GM12878 (cell line): ENCODE measurements around the gene MS4A14. TPM values are rescaled to one million over a fixed set of nuclear protein-coding genes. Genes with fewer than 3 reads are reported as not detected.

Experiments used
- CBX5 ChIP-seq: sonication (generic); IDR thresholded peaks from 2 replicates; pipeline ENCODE4 v1.6.1; 2016; ENCODE audit warnings: low read depth, moderate library complexity, mild to moderate bottlenecking, inconsistent platforms
- MYB ChIP-seq: fragments of 150-350 bp; IDR thresholded peaks from 2 replicates; pipeline ENCODE4 v1.6.1; 2014; ENCODE audit warnings: mild to moderate bottlenecking, low read depth, low read length, borderline replicate concordance
- SMC3 ChIP-seq: IDR thresholded peaks from 2 replicates; pipeline ENCODE4 v1.6.1; 2011; ENCODE audit warnings: low read length, improper control_type of control experiment, borderline replicate concordance
- TCF3 ChIP-seq: IDR thresholded peaks from 2 replicates; pipeline ENCODE4 v1.6.1; 2012; ENCODE audit warnings: low read depth, mild to moderate bottlenecking, low read length, borderline replicate concordance; ENCODE audit not compliant: insufficient read depth
- ZNF217 ChIP-seq: fragments of 450-650 bp; IDR thresholded peaks from 2 replicates; pipeline ENCODE4 v1.6.1; 2017; ENCODE audit warnings: antibody characterized with exemption, mild to moderate bottlenecking
- ZNF24 ChIP-seq: fragments of 450-650 bp; IDR thresholded peaks from 2 replicates; pipeline ENCODE4 v1.6.1; 2017; ENCODE audit warnings: antibody characterized with exemption, mild to moderate bottlenecking
- polyA plus RNA-seq, 11 experiments: library from polyadenylated mRNA; depleted of rRNA in 4 of 11; unstranded in 6 of 11; stranded (reverse) in 5 of 11; fragments of >200 nt; fragmentation: Nextera tagmentation in 4 of 11; fragmentation: Illumina TruSeq in 1 of 11; extraction: Ambion mirVana in 4 of 11; extraction: Trizol in 1 of 11; gene quantifications; 1 replicate in 1 of 11; 2 replicates in 10 of 11; pipeline versions ENCODE4 v1.2.1 to v1.2.3, GENCODE V29; 2011 to 2016; ENCODE audit warnings: inconsistent platforms in 2 of 11, missing spikeins in 2 of 11, low read depth in 1 of 11
- total RNA-seq, 4 experiments: library from RNA; depleted of rRNA in 3 of 4; stranded (reverse); fragments of >200 nt in 3 of 4; fragmentation: Illumina TruSeq in 1 of 4; extraction: Trizol in 1 of 4; gene quantifications; 2 replicates each; pipeline versions ENCODE4 v1.2.1 to v1.2.3, GENCODE V29; 2013 to 2021
- TF ChIP-seq, protein P1 (sequence below): IDR thresholded peaks from 2 replicates; pipeline ENCODE4 v1.6.1; 2011; ENCODE audit warnings: mild to moderate bottlenecking, low read depth, low read length, moderate library complexity; ENCODE audit not compliant: insufficient replicate concordance
- TF ChIP-seq, protein P2 (sequence below): IDR thresholded peaks from 2 replicates; pipeline ENCODE4 v1.6.1; 2012; ENCODE audit warnings: improper control_type of control experiment, low read depth, low read length; ENCODE audit not compliant: insufficient replicate concordance

The MS4A14 gene
- total and polyA plus RNA-seq, 10 of the 15 experiments (the other 5 are each of a cell fraction or from before 2014, with no cell fraction given): 0.13 to 1.0 (median 0.63) TPM; not detected in 1

DNA sequence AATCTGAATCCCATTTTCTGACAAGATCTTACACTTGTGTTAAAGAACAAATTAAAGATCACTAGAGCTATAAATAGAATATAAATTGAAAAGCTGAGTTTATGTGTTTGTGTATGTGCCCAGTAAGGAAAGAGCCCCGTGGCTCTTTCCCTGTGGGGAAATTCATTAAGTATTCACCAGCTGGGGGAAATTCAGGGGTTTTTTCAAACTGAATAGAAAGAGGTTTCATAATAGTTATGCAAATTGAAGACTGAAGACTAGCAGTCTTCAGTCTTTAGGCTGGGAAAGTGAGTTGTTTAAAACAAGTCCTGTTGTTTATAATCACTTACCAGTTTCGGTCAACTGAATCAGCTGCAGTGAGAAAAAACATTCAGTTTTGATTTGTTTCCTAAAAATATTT lies 29.2 kb upstream of the MS4A14 start (continued):
- TF ChIP-seq, protein P1, sequence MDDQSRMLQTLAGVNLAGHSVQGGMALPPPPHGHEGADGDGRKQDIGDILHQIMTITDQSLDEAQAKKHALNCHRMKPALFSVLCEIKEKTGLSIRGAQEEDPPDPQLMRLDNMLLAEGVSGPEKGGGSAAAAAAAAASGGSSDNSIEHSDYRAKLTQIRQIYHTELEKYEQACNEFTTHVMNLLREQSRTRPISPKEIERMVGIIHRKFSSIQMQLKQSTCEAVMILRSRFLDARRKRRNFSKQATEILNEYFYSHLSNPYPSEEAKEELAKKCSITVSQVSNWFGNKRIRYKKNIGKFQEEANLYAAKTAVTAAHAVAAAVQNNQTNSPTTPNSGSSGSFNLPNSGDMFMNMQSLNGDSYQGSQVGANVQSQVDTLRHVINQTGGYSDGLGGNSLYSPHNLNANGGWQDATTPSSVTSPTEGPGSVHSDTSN: peak; percentile 21
- TF ChIP-seq, protein P2, sequence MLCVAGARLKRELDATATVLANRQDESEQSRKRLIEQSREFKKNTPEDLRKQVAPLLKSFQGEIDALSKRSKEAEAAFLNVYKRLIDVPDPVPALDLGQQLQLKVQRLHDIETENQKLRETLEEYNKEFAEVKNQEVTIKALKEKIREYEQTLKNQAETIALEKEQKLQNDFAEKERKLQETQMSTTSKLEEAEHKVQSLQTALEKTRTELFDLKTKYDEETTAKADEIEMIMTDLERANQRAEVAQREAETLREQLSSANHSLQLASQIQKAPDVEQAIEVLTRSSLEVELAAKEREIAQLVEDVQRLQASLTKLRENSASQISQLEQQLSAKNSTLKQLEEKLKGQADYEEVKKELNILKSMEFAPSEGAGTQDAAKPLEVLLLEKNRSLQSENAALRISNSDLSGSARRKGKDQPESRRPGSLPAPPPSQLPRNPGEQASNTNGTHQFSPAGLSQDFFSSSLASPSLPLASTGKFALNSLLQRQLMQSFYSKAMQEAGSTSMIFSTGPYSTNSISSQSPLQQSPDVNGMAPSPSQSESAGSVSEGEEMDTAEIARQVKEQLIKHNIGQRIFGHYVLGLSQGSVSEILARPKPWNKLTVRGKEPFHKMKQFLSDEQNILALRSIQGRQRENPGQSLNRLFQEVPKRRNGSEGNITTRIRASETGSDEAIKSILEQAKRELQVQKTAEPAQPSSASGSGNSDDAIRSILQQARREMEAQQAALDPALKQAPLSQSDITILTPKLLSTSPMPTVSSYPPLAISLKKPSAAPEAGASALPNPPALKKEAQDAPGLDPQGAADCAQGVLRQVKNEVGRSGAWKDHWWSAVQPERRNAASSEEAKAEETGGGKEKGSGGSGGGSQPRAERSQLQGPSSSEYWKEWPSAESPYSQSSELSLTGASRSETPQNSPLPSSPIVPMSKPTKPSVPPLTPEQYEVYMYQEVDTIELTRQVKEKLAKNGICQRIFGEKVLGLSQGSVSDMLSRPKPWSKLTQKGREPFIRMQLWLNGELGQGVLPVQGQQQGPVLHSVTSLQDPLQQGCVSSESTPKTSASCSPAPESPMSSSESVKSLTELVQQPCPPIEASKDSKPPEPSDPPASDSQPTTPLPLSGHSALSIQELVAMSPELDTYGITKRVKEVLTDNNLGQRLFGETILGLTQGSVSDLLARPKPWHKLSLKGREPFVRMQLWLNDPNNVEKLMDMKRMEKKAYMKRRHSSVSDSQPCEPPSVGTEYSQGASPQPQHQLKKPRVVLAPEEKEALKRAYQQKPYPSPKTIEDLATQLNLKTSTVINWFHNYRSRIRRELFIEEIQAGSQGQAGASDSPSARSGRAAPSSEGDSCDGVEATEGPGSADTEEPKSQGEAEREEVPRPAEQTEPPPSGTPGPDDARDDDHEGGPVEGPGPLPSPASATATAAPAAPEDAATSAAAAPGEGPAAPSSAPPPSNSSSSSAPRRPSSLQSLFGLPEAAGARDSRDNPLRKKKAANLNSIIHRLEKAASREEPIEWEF: peak; percentile 92
- TF ChIP-seq ZNF217 (peak; percentile 96), MYB (peak; percentile 92), TCF3 (peak; percentile 36; the same call in 1 of the 2 replicates), CBX5 (peak; percentile 96), ZNF24 (peak; percentile 67; the same call in 1 of the 2 replicates), SMC3 (no peak; the same call in 1 of the 2 replicates)
